Left ventricle myocardium inferior (tissue), 1 donor: ENCODE data around the gene NXPH1. TPM values are rescaled to one million over a fixed set of nuclear protein-coding genes. Genes with fewer than 3 reads are reported as not detected.

Experiments used
- DNase-seq: peaks from one replicate; pipeline ENCODE4 v3.0.0-alpha.2; 2020
- H3K27ac ChIP-seq: fragments of 200-600 bp; replicated peaks from 2 replicates; pipeline ENCODE4 v1.8.0; 2021
- H3K27me3 ChIP-seq: fragments of 200-600 bp; 2 replicates; pipeline ENCODE4 v1.8.0; 2021; ENCODE audit warnings: low read depth
- H3K36me3 ChIP-seq: fragments of 200-600 bp; 2 replicates; pipeline ENCODE4 v1.8.0; 2021
- H3K4me1 ChIP-seq: fragments of 200-600 bp; 2 replicates; pipeline ENCODE4 v1.8.0; 2021
- H3K4me3 ChIP-seq: fragments of 200-600 bp; 2 replicates; pipeline ENCODE4 v1.8.0; 2021; ENCODE audit warnings: mild to moderate bottlenecking, moderate library complexity
- H3K9me3 ChIP-seq: fragments of 200-600 bp; replicated peaks from 2 replicates; pipeline ENCODE4 v1.8.0; 2021
- intact Hi-C: fragments of 100-400 bp; cut with micrococcal nuclease; formaldehyde crosslinking; loops from one replicate; pipeline ENCODE4 v1.11.0; 2022
- total RNA-seq: library from RNA; stranded (reverse); fragmentation: NEBNext Ultra II Directional; extraction: Animal tissue kit (Norgen Biotek cat#: 25700); gene quantifications from one replicate; pipeline ENCODE4 v1.2.1, GENCODE V29; 2021
- TF ChIP-seq, protein P1 (sequence below): fragments of 200-600 bp; IDR thresholded peaks from 2 replicates; pipeline ENCODE4 v1.8.0; 2021; ENCODE audit warnings: antibody characterized with exemption, mild to moderate bottlenecking, borderline replicate concordance
- donor health status: DM: no; HTN: yes; CAD: no; lungs with severe emphysema.

NXPH1 gene
- total RNA-seq, 1 donor from 2014 or later = not detected

DNA sequence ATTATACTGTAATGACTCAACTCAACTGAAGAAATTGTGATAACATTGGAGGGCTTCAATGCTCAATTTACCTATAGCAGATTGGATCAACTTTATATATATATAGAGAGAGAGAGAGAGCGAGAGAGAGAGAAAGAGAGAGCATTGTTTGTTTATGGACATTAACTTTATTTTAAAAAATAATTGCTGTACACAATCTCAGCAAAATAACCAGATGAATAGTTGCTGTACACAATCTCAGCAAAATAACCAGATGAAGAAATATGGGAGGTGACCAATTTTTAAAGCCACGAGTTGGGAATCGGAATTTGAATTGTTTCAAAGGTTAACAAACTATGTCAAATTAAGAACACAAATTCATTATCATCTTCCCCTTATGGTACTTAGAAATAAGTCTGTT lies 319.9 kb downstream of the NXPH1 start:
- no peak overlapping the region for H3K4me3 ChIP-seq

GRCh38 chr7:8761731-8762130 lies 328.3 kb downstream of the NXPH1 start:
- Histone ChIP-seq H3K27me3 (no peaks in the 10 kb centered on the region), H3K27ac (no peak overlapping the region), H3K4me3 (no peak overlapping the region), H3K36me3 (no peaks in the 10 kb centered on the region), H3K9me3 (no peaks in the 10 kb centered on the region), H3K4me1 (no peaks in the 10 kb centered on the region)
- intact Hi-C loops = no loop called here
- TF ChIP-seq, protein P1, sequence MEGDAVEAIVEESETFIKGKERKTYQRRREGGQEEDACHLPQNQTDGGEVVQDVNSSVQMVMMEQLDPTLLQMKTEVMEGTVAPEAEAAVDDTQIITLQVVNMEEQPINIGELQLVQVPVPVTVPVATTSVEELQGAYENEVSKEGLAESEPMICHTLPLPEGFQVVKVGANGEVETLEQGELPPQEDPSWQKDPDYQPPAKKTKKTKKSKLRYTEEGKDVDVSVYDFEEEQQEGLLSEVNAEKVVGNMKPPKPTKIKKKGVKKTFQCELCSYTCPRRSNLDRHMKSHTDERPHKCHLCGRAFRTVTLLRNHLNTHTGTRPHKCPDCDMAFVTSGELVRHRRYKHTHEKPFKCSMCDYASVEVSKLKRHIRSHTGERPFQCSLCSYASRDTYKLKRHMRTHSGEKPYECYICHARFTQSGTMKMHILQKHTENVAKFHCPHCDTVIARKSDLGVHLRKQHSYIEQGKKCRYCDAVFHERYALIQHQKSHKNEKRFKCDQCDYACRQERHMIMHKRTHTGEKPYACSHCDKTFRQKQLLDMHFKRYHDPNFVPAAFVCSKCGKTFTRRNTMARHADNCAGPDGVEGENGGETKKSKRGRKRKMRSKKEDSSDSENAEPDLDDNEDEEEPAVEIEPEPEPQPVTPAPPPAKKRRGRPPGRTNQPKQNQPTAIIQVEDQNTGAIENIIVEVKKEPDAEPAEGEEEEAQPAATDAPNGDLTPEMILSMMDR = no peak
- DNase-seq = no peak

More for the DNA sequence above, 319.9 kb downstream of the NXPH1 start:
- TF ChIP-seq, protein P1 = no peak
- Histone ChIP-seq H3K27me3 (no peaks in the 10 kb centered on the region), H3K9me3 (no peaks in the 10 kb centered on the region), H3K27ac (no peak overlapping the region), H3K36me3 (no peaks in the 10 kb centered on the region), H3K4me1 (no peaks in the 10 kb centered on the region)
- no peak for DNase-seq
- intact Hi-C loops = no loop called here

DNA sequence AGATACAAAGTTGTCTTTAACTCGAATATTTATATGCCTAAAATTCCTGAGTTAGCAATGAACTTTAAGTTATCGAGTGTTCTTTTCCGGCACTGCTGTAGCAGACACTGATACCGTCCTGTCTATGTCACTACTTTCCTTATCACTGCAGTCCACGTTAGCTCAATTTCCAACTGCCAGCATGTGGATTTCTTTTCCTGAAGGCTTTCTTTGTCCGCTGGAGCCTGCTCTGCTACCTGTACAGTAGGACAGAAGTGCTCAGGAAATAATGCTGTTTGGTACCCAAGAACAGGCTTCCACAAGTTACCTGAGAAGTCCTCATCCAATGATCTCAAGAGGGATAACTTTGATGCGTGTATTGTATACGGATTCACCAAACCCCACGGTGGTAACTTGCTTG lies 329.4 kb downstream of the NXPH1 start:
- Histone ChIP-seq H3K4me1 (no peaks in the 10 kb centered on the region), H3K36me3 (no peaks in the 10 kb centered on the region), H3K27ac (no peak overlapping the region), H3K4me3 (no peak overlapping the region), H3K27me3 (no peaks in the 10 kb centered on the region), H3K9me3 (no peaks in the 10 kb centered on the region)
- TF ChIP-seq, protein P1 = no peak
- no peak for DNase-seq
- intact Hi-C loops = no loop called here

- H3K4me3 ChIP-seq = no peak overlapping the region
- no peak overlapping the region for H3K27ac ChIP-seq
- intact Hi-C loops = no loop called here
- no peaks in the 10 kb centered on the region for H3K27me3 ChIP-seq
- TF ChIP-seq, protein P1 = no peak
- H3K9me3 ChIP-seq = no peaks in the 10 kb centered on the region
- DNase-seq = no peak
- H3K4me1 ChIP-seq = no peaks in the 10 kb centered on the region
- H3K36me3 ChIP-seq = no peaks in the 10 kb centered on the region
Observed at GRCh38 chr7:8765374-8765773, 332.0 kb downstream of the NXPH1 start.

DNA sequence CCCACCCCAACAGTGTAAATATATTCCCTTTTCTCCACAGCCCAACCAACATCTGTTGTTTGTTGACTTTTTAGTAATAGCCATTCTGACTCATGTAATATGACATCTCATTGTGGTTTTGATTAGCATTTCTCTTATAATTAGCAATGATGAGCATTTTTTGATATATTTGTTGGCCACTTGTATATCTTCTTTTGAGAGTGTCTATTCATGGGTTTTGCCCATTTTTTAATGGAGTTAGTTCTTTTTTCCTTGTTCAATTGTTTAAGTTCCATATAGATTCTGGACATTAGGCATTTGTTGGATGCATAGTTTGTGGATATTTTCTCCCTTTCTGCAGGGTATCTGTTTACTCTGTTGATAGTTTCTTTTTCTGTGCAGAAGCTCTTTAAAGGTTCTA lies 340.1 kb downstream of the NXPH1 start:
- Histone ChIP-seq H3K27me3 (no peaks in the 10 kb centered on the region), H3K27ac (no peak overlapping the region), H3K4me1 (no peaks in the 10 kb centered on the region), H3K4me3 (no peak overlapping the region), H3K9me3 (peaks cover 14% of the 10 kb centered on the region), H3K36me3 (no peaks in the 10 kb centered on the region)
- no peak for DNase-seq
- TF ChIP-seq, protein P1 = no peak
- intact Hi-C loops = no loop called here

DNA sequence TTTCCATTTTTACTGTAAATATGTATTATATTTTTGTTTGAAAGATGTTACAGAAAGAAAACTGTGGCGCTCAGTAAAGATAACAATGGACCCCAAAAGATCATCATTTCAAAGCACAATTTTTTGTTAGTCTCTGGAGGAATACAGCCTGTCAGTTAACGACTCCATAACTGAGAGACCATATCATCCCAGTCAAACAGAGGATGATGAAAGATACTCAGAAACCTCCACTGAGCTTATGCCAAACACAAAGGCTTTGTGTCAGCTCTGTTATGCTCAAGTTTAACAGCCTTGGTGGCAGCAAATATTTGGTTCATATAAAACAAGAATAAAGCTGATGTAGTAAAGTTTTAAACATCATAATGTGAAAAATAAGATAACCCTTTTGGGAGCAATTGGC lies 345.1 kb downstream of the NXPH1 start:
- TF ChIP-seq, protein P1 = no peak
- Histone ChIP-seq H3K27me3 (no peaks in the 10 kb centered on the region), H3K36me3 (no peaks in the 10 kb centered on the region), H3K27ac (no peak overlapping the region), H3K9me3 (peaks cover 7% of the 10 kb centered on the region), H3K4me1 (no peaks in the 10 kb centered on the region), H3K4me3 (no peak overlapping the region)
- DNase-seq = no peak
- intact Hi-C loops = no loop called here
